ENCODE results near the gene EEFSEC.

EEFSEC gene

DNA sequence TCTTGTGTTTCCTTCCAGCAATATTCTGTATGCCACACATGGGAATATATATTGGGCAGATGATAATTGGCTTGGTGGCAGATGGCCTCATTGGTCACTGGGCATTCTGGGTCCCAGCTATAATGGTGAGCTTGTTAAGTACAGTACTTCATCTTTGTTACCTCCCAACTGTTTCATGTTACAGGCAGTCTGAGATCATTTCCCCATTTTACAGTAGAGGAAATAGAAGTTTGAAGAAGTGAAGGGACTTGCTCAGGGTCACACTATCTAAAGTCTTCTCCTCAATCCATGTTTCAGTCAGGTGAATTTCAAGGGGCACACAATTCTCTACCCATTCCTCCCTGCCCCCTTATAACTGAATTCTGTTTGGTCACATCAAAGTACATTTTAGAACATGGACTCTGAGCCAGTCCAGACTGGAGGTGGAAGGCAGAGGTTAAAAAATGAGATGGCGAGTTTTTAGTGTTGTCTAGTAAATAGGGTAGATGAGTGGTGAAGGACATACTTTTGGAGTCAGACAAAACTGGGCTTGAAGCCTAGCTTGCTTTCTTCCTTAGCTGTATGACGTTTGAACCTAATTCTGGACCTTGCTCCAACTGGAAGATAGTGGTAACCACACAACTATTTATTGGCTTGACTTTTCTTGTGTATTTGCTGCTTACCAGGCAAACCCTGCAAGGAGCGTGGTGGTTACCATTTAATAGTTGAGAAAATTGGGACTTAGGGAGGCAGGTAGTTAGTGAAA, 2.5 kb downstream of the EEFSEC start:
- no peaks in the 10 kb centered on the region for H3K79me2 ChIP-seq (ENCODE audit: control insufficient read depth, insufficient read depth, low read length)
- no peak overlapping the region for H3K18ac ChIP-seq (ENCODE audit: low read length)
- H3K56ac ChIP-seq (ENCODE audit: low read length), result no peak overlapping the region
- DNase-seq, result no peak
- H3K4ac ChIP-seq (ENCODE audit: low read depth, low read length), result no peak overlapping the region
- H3K4me2 ChIP-seq (ENCODE audit: low read length), result no peak overlapping the region
- no peak overlapping the region for H4K5ac ChIP-seq (ENCODE audit: low read length)
- H3K27me3 ChIP-seq (ENCODE audit: insufficient read depth, low read length, poor library complexity), result no peaks in the 10 kb centered on the region
- WGBS (ENCODE audit: extremely low coverage, insufficient coverage, low lambda C conversion rate), result no CpG with 5 or more reads among the region's 3 CpGs
- no peak overlapping the region for H2BK120ac ChIP-seq (ENCODE audit: low read depth, low read length)
- H2AK5ac ChIP-seq (ENCODE audit: low read length), result no peak overlapping the region
- H3K9ac ChIP-seq (ENCODE audit: low read length), result no peak overlapping the region
- peaks cover 2% of the 10 kb centered on the region for H3K4me1 ChIP-seq (ENCODE audit: control insufficient read depth, low read depth, low read length)
- no peaks in the 10 kb centered on the region for H3K79me1 ChIP-seq (ENCODE audit: low read length)
- no peak overlapping the region for H2BK5ac ChIP-seq (ENCODE audit: low read length)
- H3K23ac ChIP-seq (ENCODE audit: low read length), result no peak overlapping the region
- H3K4me3 ChIP-seq (ENCODE audit: low read length), result no peak overlapping the region
- no peak overlapping the region for H2BK15ac ChIP-seq (replicated peaks; ENCODE audit: low read depth)
- H4K8ac ChIP-seq (ENCODE audit: low read depth, low read length), result no peak overlapping the region
- no peak overlapping the region for H3K27ac ChIP-seq (ENCODE audit: low read depth, low read length)
- H3K36me3 ChIP-seq (ENCODE audit: control insufficient read depth, insufficient read depth, low read length), result no peaks in the 10 kb centered on the region

- Histone ChIP-seq H2BK120ac (ENCODE audit: low read depth, low read length) (no peak overlapping the region), H3K27me3 (ENCODE audit: insufficient read depth, low read length, poor library complexity) (no peaks in the 10 kb centered on the region), H3K56ac (ENCODE audit: low read length) (no peak overlapping the region), H4K5ac (ENCODE audit: low read length) (no peak overlapping the region), H3K79me2 (ENCODE audit: control insufficient read depth, insufficient read depth, low read length) (no peaks in the 10 kb centered on the region), H3K27ac (ENCODE audit: low read depth, low read length) (no peak overlapping the region), H3K4me1 (ENCODE audit: control insufficient read depth, low read depth, low read length) (no peaks in the 10 kb centered on the region), H3K79me1 (ENCODE audit: low read length) (no peaks in the 10 kb centered on the region), H3K9ac (ENCODE audit: low read length) (no peak overlapping the region), H3K36me3 (ENCODE audit: control insufficient read depth, insufficient read depth, low read length) (no peaks in the 10 kb centered on the region), H3K23ac (ENCODE audit: low read length) (no peak overlapping the region), H3K4ac (ENCODE audit: low read depth, low read length) (no peak overlapping the region), H4K8ac (ENCODE audit: low read depth, low read length) (no peak overlapping the region), H3K4me2 (ENCODE audit: low read length) (no peak overlapping the region), H2BK15ac (replicated peaks; ENCODE audit: low read depth) (no peak overlapping the region), H3K4me3 (ENCODE audit: low read length) (no peak overlapping the region), H2AK5ac (ENCODE audit: low read length) (no peak overlapping the region), H3K18ac (ENCODE audit: low read length) (no peak overlapping the region), H2BK5ac (ENCODE audit: low read length) (no peak overlapping the region)
- WGBS (ENCODE audit: extremely low coverage, insufficient coverage, low lambda C conversion rate), result no CpG with 5 or more reads among the region's 5 CpGs
- no peak for DNase-seq
Observed at GRCh38 chr3:128160661-128161060, 7.4 kb downstream of the EEFSEC start.

DNA sequence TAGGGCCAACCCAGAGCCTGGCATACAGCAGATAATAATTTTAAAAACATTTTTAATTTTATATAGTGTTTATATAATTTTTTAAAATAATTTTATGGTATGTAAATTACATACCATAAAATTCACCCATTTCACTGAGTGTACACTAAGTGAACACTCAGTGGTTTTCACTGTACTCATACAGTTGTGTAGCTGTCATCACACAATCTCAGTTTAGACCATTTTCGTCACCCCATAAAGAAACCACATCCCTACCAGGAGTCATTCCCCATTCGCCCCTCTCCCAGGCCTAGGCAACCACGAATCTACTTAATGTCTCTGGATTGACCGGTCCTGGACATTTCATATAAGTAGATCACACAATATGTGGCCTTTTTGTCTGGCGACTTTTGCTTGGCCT, 10.2 kb downstream of the EEFSEC start:
- no peak overlapping the region for H3K4me3 ChIP-seq (ENCODE audit: low read length)
- H2BK120ac ChIP-seq (ENCODE audit: low read depth, low read length), result no peak overlapping the region
- H3K79me1 ChIP-seq (ENCODE audit: low read length), result no peaks in the 10 kb centered on the region
- no peak overlapping the region for H3K4ac ChIP-seq (ENCODE audit: low read depth, low read length)
- no peak overlapping the region for H3K18ac ChIP-seq (ENCODE audit: low read length)
- no peak overlapping the region for H3K56ac ChIP-seq (ENCODE audit: low read length)
- H3K79me2 ChIP-seq (ENCODE audit: control insufficient read depth, insufficient read depth, low read length), result no peaks in the 10 kb centered on the region
- no peak overlapping the region for H4K5ac ChIP-seq (ENCODE audit: low read length)
- H3K27me3 ChIP-seq (ENCODE audit: insufficient read depth, low read length, poor library complexity), result no peaks in the 10 kb centered on the region
- no peak overlapping the region for H3K4me2 ChIP-seq (ENCODE audit: low read length)
- no peak overlapping the region for H3K27ac ChIP-seq (ENCODE audit: low read depth, low read length)
- no peak overlapping the region for H4K8ac ChIP-seq (ENCODE audit: low read depth, low read length)
- H3K36me3 ChIP-seq (ENCODE audit: control insufficient read depth, insufficient read depth, low read length), result no peaks in the 10 kb centered on the region
- no CpG with 5 or more reads among the region's 5 CpGs for WGBS (ENCODE audit: extremely low coverage, insufficient coverage, low lambda C conversion rate)
- no peak overlapping the region for H3K23ac ChIP-seq (ENCODE audit: low read length)
- H2BK15ac ChIP-seq (replicated peaks; ENCODE audit: low read depth), result no peak overlapping the region
- H2AK5ac ChIP-seq (ENCODE audit: low read length), result no peak overlapping the region
- H3K9ac ChIP-seq (ENCODE audit: low read length), result no peak overlapping the region
- no peak for DNase-seq
- no peak overlapping the region for H2BK5ac ChIP-seq (ENCODE audit: low read length)
- H3K4me1 ChIP-seq (ENCODE audit: control insufficient read depth, low read depth, low read length), result no peaks in the 10 kb centered on the region

DNA sequence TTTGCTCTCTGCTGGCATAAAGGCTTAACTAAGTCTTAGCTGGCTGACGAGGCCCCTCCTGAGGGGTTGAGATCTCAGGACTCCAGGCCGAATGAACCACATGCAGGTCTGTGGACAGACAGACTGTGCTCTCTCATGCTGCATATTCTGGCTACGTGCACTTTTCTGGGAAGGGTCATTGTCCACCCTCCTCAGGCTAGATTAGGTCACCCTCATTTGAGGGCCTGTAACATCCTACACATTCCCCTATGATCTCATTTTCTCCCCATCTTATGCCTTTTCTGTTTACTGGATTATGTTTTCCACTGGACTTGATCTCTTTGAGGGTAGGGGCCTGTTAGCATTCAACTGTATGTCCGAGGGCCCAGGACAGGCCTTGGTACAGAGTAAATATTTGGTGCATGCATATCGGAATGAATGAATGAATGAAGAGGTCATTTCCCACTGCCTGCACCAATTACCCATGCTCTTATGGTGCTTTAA, 13.7 kb downstream of the EEFSEC start:
- Histone ChIP-seq H4K8ac (ENCODE audit: low read depth, low read length) (no peak overlapping the region), H3K27ac (ENCODE audit: low read depth, low read length) (no peak overlapping the region)
- WGBS (ENCODE audit: extremely low coverage, insufficient coverage, low lambda C conversion rate), result no CpG with 5 or more reads among the region's 5 CpGs

GRCh38 chr3:128167646-128167972, 14.3 kb downstream of the EEFSEC start:
- Histone ChIP-seq H4K8ac (ENCODE audit: low read depth, low read length) (no peak overlapping the region), H4K5ac (ENCODE audit: low read length) (no peak overlapping the region), H3K4me3 (ENCODE audit: low read length) (no peak overlapping the region), H3K9ac (ENCODE audit: low read length) (no peak overlapping the region), H3K4me2 (ENCODE audit: low read length) (no peak overlapping the region), H3K79me2 (ENCODE audit: control insufficient read depth, insufficient read depth, low read length) (no peaks in the 10 kb centered on the region), H3K27ac (ENCODE audit: low read depth, low read length) (no peak overlapping the region), H3K18ac (ENCODE audit: low read length) (no peak overlapping the region), H3K27me3 (ENCODE audit: insufficient read depth, low read length, poor library complexity) (no peaks in the 10 kb centered on the region), H3K4me1 (ENCODE audit: control insufficient read depth, low read depth, low read length) (no peaks in the 10 kb centered on the region), H2AK5ac (ENCODE audit: low read length) (no peak overlapping the region), H3K56ac (ENCODE audit: low read length) (no peak overlapping the region), H3K79me1 (ENCODE audit: low read length) (no peaks in the 10 kb centered on the region), H3K4ac (ENCODE audit: low read depth, low read length) (no peak overlapping the region), H3K36me3 (ENCODE audit: control insufficient read depth, insufficient read depth, low read length) (no peaks in the 10 kb centered on the region), H2BK15ac (replicated peaks; ENCODE audit: low read depth) (no peak overlapping the region), H2BK120ac (ENCODE audit: low read depth, low read length) (no peak overlapping the region), H2BK5ac (ENCODE audit: low read length) (no peak overlapping the region), H3K23ac (ENCODE audit: low read length) (no peak overlapping the region)
- no peak for DNase-seq
- no CpG with 5 or more reads among the region's 8 CpGs for WGBS (ENCODE audit: extremely low coverage, insufficient coverage, low lambda C conversion rate)

More for the DNA sequence above, 13.7 kb downstream of the EEFSEC start:
- DNase-seq, result no peak
- no peak overlapping the region for H2BK5ac ChIP-seq (ENCODE audit: low read length)
- H2BK15ac ChIP-seq (replicated peaks; ENCODE audit: low read depth), result no peak overlapping the region
- no peak overlapping the region for H2BK120ac ChIP-seq (ENCODE audit: low read depth, low read length)
- no peaks in the 10 kb centered on the region for H3K79me1 ChIP-seq (ENCODE audit: low read length)
- no peak overlapping the region for H3K4me3 ChIP-seq (ENCODE audit: low read length)
- no peak overlapping the region for H3K18ac ChIP-seq (ENCODE audit: low read length)
- H3K4me2 ChIP-seq (ENCODE audit: low read length), result no peak overlapping the region
- no peak overlapping the region for H3K9ac ChIP-seq (ENCODE audit: low read length)
- no peaks in the 10 kb centered on the region for H3K27me3 ChIP-seq (ENCODE audit: insufficient read depth, low read length, poor library complexity)
- no peak overlapping the region for H2AK5ac ChIP-seq (ENCODE audit: low read length)
- no peak overlapping the region for H3K4ac ChIP-seq (ENCODE audit: low read depth, low read length)
- H3K23ac ChIP-seq (ENCODE audit: low read length), result no peak overlapping the region
- H4K5ac ChIP-seq (ENCODE audit: low read length), result no peak overlapping the region
- no peaks in the 10 kb centered on the region for H3K36me3 ChIP-seq (ENCODE audit: control insufficient read depth, insufficient read depth, low read length)
- H3K4me1 ChIP-seq (ENCODE audit: control insufficient read depth, low read depth, low read length), result no peaks in the 10 kb centered on the region
- no peaks in the 10 kb centered on the region for H3K79me2 ChIP-seq (ENCODE audit: control insufficient read depth, insufficient read depth, low read length)
- no peak overlapping the region for H3K56ac ChIP-seq (ENCODE audit: low read length)

Measured in mesendoderm (in vitro differentiated cells).